Head of caudate nucleus (tissue), 42 donors: Measurements from ENCODE around the gene C19orf53.
A peak's percentile ranks its signal among the peaks of the same experiment; 100 is the strongest.
"Not testable (repeated sequence)": the region's sequence is repeated elsewhere in the genome, so short reads cannot be mapped to it uniquely, and the experiment has no call there.

Experiments used
- DNase-seq, 42 donors: peaks; one replicate each; pipeline versions ENCODE4 v3.0.0 to v3.0.0-alpha.2; 2020 to 2021; ENCODE audit warnings: mixed read lengths in 7 of 42
- intact Hi-C: fragments of 100-400 bp; cut with DNase I; formaldehyde crosslinking; loops from one replicate; pipeline ENCODE4 v1.15.0; 2022

Gene C19orf53

DNA sequence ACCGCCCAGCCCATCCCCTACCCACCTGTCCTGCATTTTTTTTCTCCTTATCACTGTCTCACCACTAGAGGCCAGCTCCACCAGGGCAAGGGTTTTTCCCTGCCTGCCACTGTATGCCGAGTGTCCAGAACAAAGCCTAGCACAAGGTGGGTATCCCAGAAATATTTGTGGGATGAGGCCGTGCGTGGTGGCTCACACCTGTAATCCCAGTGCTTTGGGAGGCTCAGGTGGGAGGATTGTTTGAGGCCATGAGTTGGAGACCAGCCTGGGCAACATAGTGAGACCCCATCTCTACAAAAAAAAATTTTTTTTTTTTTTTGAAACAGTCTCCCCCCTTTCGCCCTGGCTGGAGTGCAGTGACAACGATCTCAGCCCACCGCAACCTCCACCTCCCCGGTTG is 12.8 kb upstream of the C19orf53 start:
- no peak for DNase-seq
- intact Hi-C loops = no loop called here

DNA sequence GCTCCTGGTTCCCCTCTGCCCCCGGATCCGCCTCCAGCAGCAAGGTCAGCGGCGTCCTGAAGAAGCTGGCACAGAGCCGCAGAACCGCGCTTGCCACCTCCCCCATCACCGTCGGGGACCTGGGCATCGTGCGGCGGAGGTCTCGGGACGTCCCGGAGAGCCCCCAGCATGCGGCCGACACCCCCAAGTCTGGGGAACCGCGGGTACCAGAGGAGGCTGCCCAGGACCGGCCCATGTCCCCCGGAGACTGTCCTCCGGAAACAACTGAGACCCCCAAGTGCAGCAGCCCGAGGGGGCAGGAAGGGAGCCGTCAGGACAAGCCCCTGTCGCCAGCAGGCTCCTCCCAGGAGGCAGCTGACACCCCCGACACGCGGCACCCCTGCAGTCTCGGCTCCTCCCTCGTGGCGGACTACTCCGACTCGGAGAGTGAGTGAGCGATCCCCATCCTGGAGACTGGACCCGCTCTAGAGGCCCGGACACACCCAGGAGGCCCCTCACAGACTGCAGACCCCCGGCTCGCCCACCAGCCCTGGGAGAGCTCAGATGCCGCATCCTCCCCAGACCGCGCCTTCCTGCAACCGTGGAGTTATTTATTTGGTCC is 11.5 kb upstream of the C19orf53 start:
- no peak for DNase-seq
- intact Hi-C loops = no loop called here

DNA sequence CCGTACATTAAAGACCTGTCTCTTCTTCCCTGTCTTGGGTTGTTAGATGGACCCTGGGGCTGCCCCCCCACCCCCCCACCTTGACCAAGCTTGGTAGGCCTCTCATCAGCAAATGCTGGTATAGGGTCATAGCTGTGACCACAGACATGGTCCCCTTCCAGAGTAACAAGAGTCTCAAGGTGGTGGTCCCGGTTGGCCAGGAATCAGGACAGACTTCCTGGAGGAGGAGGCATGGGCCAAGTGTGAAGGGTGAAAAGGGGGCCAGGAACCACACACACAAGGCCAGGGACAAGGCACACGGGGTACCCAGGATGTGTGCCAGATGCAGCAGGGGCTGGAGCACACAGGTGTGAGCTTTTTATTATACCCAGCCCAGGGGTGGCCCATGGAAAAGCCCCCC is 11.0 kb upstream of the C19orf53 start:
- no peak for DNase-seq
- intact Hi-C loops = no loop called here

DNA sequence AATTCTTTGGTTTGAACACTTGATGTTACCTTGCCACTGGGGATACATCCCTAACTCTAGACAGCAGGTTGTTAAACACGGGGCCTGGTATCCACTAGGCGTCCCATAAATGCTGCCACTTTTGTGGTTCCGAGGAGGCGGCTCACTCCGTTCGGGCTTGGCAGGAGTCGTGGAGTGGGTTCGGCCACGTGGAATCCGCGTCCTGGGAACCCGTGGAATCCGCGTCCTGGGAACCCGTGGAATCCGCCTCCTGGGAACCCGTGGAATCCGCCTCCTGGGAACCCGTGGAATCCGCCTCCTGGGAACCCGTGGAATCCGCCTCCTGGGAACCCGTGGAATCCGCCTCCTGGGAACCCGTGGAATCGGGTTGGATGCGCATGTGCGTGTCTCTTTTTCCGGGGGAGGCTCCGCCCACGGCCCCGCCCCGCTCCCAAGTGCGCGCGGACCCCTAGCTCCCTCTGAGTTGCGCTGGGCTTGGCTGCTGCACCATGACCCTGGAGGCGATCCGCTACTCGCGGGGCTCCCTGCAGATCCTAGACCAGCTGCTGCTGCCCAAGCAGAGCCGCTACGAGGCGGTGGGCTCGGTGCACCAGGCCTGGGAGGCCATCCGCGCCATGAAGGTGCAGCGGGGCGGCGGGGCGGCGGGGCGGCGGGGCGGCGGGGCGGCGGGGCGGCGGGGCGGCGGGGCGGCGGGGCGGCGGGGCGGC is 10.0 kb upstream of the C19orf53 start, which contains the start of gene MRI1:
Gene MRI1, plus strand, starts transcription at position 422 of the 707 bp plus-strand sequence. Its CDS starts 67 bp downstream, at position 489.
- DNase-seq = peak; percentile 78 to 95 (median 87)
- intact Hi-C loops = no loop called here

DNA sequence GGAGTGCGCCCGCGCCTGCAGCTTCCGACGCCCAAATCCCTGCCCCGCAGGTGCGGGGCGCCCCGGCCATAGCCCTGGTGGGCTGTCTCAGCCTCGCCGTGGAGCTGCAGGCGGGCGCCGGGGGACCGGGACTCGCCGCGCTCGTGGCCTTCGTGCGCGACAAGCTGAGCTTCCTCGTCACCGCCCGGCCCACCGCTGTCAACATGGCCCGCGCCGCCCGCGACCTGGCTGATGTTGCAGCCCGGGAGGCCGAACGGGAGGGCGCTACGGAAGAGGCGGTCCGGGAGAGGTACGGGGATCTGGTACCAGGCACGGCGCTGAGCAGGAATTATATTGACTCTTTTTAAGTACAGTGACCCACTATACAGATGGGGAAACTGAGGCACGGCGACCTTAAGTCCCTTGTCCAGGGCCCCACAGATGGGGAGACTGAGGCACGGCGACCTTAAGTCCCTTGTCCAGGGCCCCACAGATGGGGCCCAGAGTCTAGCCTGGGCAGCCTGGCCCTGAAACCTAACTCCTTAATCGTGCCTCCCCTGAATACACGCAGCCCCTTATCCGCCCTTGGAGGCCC is 9.3 kb upstream of the C19orf53 start:
- peak in 25 of 42 donors; percentile 11 to 56 (median 35) for DNase-seq

DNA sequence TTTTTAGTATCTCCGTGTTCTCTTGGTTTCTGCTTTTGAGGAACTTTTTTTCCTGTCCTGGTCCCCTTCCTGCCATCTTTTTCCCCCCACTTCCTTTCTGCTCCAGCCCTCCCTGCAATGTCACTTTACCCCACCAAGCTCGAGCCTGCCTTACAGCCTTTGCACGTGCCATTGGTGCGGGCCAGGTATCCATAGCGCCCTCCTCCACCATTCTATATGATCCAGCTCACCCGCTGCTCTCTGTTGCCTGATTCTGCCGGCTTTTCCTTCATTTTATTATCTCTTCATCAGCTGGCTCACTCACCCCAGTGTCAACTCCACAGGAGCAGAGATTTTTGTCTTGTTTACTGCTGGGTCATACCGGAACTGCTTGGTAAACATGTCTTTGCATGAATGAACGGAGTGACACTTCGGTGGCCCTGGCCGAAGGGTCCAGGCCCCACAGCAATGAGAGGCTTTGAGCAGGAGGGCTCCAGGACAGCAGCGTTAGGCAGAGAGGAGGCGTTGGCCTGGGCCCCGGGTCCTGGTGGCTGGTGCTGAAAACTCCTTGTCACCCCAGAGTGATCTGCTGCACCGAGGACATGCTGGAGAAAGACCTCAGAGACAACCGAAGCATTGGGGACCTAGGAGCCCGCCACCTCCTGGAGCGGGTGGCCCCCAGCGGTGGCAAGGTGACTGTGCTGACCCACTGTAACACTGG is 8.7 kb upstream of the C19orf53 start:
- intact Hi-C loops = no loop called here
- no peak for DNase-seq

More for the DNA sequence above, 9.3 kb upstream of the C19orf53 start:
- intact Hi-C loops = no loop called here

DNA sequence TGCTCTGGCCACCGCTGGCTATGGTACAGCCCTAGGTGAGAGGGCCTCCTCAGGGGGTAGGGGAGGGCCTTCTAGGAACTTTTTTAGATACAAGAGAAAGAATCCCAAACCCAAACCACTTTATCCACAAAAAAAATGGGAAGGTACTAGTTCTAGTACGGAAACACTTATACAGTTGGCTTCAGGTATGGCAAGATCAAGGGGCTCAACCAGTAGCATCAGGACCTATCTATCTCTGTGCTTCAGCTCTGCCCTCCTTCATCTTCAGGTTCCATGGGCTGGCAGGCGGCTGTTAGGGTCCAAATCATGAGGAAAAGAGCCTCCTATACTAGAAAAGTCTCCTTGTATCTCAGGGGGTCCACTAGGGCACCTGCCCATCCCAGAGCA is 8.2 kb upstream of the C19orf53 start:
- intact Hi-C loops = no loop called here
- no peak for DNase-seq

DNA sequence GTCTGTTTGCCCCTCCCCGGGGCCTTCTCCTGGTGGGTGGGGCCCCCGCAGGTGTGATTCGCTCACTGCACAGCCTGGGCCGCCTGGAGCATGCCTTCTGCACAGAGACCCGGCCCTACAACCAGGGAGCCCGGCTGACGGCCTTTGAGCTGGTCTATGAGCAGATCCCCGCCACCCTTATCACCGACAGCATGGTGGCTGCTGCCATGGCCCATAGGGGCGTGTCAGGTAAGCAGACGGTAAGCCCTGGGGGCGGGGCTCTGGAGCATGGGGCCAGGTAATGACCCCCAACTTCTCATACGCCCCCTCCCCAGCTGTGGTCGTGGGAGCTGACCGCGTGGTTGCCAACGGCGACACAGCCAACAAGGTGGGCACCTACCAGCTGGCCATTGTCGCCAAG is 5.7 kb upstream of the C19orf53 start:
- intact Hi-C loops = no loop called here
- no peak for DNase-seq

DNA sequence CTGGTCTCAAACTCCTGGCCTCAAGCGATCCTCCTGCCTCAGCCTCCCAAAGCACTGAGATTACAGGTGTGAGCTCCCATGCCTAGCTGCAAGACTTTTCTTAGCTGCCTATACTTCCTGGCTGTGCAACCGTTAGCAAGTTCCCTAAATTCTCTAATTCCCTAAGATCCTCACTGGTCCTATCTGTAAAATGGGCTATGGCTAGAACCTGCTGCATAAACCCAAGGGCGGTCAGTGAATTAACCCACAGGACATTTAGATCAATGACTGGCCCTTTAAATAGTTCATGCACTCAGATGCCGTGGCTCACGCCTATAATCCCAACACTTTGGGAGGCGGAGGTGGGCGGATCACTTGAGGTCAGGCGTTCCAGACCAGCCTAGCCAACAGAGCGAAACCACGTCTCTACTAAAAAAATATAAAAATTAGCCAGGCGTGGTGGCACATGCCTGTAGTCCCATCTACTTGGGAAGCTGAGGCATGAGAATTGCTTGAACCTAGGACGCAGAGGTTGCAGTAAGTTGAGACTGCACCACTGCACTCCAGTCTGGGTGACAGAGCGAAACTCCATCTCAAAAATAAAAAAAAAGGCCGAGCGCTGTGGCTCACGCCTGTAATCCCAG is 4.1 kb upstream of the C19orf53 start:
- intact Hi-C loops = no loop called here
- no peak for DNase-seq

DNA sequence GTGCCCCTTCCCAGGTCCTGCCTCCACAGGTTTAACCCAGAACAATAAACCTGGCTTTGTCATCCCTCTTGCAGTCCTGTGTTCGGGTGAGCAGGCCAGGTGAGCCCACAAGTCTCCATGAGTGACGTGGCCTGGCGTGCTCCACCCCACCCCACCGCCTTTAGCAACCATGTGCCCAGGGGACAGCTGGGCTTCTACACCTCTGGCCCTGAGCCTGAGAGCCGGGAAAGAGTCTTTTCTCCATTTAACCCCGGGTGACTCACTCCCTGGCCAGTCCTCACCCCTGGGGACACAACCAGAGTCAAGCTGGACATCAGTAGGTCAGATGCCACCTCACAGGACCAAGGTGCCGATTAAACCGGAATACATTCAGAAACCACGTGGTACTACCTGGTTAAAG is 4.1 kb downstream of the C19orf53 start:
- no peak for DNase-seq
- intact Hi-C loops = no loop called here

DNA sequence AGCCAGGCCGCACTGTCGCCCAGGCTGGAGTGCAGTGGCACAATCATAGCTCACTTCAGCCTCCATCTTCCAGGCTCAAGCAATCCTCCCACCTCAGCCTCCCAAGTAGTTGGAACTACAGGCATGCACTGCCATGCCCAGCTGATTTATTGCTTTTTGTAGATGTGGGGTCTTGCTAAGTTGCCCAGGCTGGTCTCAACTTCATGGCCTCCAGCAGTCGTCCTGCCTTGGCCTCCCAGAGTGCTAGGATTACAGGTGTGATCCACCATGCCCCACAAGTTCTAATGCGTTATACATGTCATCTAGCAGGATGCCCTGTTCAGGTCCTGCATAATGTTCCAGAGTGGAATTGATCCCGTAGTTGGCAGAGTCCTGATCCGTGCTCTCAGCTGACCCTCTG is 4.6 kb downstream of the C19orf53 start:
- no peak for DNase-seq
- intact Hi-C loops = no loop called here

DNA sequence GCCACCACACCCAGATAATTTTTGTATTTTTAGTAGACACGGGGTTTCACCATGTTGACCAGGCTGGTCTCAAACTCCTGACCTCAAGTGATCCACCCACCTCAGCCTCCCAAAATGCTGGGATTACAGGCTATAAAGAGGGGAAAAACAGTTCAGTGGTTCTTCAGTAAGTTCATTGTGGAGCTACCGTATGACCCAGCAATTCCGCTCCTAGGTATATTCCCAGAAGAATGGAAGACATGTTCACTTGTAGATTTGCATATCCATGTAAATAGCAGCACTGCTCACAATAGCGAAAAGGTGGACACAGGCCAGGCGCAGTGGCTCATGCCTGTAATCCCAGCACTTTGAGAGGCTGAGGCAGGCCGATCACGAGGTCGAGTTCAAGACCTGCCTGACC is 5.5 kb downstream of the C19orf53 start:
- DNase-seq, intact Hi-C loops: not testable (repeated sequence)

DNA sequence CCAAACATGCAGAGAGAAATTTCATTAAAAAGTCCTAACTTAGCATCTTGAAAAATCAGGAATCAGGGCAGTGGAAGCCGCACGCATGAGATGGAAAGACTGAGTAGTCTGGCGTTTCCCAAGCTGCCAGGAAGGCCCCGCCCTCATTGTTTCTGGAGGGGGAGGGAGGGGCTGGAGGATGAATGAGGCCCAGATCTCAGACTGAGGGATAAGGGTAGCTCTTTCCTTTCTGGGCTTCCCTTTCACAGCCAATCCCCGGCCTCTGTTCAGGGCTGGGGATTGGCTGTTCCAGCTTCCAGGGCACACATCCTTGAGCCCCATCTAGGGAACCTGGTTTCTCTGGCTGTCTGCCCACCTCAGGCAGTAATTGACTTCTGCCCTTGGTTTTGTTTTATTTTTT is 7.3 kb downstream of the C19orf53 start:
- peak in 24 of 42 donors; percentile 11 to 78 (median 45) for DNase-seq
- intact Hi-C loops = no loop called here

DNA sequence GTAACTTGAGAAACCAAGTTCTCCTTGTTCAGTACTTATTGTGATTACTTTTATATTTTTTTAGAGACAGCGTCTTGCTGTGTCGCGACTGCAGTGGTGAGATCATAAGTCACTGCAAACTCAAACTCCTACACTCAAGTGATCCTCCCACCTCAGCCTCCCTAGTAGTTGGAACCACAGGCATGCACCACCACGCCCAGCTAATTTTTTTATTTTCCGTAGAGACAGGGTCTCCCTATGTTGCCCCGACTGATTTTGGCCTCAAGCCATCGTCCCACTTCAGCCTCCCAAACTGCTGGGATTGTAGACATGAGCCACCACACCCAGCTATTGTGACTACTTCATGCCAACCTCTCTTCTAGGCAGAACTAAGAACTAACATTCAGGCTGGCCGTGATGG is 8.3 kb downstream of the C19orf53 start:
- no peak for DNase-seq
- intact Hi-C loops = no loop called here

DNA sequence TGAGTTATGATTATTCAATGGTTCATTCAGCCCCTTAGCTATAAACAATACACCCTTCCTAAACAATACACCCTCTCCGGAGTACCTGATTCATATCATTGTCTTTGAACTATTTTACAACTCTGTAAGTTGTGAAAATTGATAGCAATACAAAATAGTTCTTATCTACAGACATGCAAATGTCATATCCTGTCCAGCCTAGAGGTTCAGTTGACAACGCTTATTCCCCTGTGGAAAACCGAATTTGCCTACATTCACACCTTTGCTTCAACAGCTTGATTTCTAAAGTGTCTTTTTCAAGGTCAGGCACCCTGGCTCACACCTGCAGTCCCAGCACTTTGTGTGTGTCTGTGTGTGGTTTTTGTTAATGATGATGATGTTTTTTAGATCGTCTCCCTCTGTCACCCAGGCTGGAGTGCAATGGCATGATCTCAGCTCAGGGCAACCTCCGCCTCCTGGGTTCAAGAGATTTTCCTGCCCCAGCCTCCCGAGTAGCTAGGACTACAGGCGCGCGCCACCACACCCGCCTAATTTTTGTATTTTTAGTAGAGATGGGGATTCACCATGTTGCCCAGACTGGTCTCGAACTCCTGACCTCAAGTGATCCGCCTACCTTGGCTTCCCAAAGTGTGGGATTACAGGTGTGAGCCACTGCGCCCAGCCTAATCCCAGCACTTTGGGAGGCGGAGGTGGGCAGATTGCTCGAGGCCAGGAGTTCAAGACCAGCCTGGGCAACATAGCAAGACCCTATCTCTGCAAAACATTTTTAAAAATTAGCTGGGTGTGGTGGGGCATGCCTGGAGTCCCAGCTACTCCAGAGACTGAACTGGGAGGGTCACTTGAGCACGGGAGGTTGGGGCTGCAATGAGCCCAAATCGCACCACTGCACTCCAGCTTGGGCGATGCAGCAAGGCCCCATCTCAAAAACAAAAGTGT is 9.6 kb downstream of the C19orf53 start:
- intact Hi-C loops = loop anchor here (2.0 kb wide), 1 partner anchor 79 kb away; no protein-coding TSS in a partner anchor
- no peak for DNase-seq

DNA sequence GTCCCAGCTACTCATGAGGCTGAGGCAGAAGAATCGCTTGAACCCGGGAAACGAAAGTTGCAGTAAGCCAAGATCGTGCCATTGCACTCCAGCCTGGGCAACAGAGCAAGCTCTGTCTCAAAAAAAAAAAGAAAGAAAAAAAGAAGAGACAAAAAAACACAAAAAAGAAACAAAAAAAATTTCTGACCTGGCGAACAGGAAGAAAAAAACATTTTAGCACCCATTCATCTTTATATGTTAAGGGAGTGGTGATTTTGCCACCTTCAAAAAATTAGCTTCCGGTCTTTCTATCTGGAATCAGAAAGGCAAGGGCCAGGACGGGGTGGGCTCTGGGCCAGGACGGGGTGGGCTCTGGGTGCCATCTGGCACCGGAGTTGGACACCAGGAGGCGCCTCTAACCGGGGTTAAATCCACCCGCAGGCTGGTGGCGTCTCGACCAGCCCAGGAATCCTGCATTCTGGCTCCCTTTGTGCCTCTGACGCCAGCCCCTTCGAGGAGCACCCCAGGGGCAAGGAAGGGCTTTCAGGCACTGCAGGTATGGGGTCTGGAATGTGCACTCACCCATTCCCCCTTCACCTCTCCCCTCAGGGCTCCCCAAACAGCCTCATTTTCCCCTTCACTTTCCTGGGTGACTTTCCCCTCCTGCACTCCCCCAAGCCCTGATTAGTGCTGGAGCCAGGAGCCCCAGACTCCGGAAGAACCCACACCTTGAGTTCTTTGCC is 10.6 kb downstream of the C19orf53 start:
- peak in 40 of 42 donors; percentile 42 to 88 (median 66) for DNase-seq

DNA sequence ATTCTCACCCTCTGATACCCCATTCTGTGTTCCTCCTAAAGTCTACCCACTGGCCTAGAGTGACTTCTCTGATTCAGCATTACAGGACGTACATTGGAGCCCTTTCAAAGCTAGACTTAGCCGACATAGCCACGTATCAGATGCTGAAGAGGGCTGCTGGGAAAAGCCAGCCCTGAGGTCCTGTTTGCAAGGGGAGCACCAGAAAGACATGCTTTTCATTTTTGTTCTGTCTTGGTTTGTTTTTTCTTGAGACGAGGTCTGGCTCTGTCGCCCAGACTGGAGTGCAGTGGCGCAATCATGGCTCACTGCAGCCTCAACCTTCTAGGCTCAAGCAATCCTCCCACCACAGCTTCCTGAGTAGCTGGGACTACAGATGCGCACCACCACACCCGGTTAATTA is 14.7 kb downstream of the C19orf53 start:
- intact Hi-C loops = no loop called here

More for the DNA sequence above, 10.6 kb downstream of the C19orf53 start:
- intact Hi-C loops = loop anchor here (2.0 kb wide), 1 partner anchor 78 kb away; no protein-coding TSS in a partner anchor

DNA sequence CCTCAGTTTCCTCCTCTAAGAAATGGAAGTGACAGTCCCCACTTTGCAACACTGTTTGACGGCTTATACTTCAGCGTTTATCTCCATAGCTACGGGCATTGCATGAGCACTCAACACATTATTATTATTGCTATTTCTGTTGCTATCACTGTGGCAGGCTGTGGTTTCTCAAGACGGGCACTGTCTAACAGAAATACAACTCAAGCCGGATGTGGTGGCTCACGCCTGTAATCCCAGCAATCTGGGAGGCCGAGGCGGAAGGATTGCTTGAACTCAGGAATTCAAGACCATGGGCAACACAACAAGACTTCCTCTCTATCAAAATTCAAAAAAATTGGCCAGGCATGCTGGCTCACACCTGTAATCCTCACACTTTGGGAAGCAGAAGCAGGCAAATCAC is 16.1 kb downstream of the C19orf53 start:
- intact Hi-C loops = no loop called here
- DNase-seq = no peak

More for the DNA sequence above, 14.7 kb downstream of the C19orf53 start:
- DNase-seq = no peak
